ENCODE measurements around the gene SPATA21.
"Not testable (repeated sequence)": the region's sequence is repeated elsewhere in the genome, so short reads cannot be mapped to it uniquely, and the experiment has no call there.

Gene SPATA21

GRCh38 chr1:16474166-16474800, 37.1 kb upstream of the SPATA21 start:
- H3K27ac ChIP-seq: no peak overlapping the region
- TF ChIP-seq ZFX (IDR thresholded peaks at IDR 0.05; ENCODE audit: borderline replicate concordance): no peak
- no peak for TF ChIP-seq CTCF (IDR thresholded peaks at IDR 0.05)

GRCh38 chr1:16468558-16468957, 31.3 kb upstream of the SPATA21 start:
- TF ChIP-seq ZFX (IDR thresholded peaks at IDR 0.05; ENCODE audit: borderline replicate concordance) (no peak), CTCF (IDR thresholded peaks at IDR 0.05) (no peak)
- H3K27ac ChIP-seq: no peak overlapping the region

- H3K27ac ChIP-seq: no peak overlapping the region
- TF ChIP-seq ZFX (IDR thresholded peaks at IDR 0.05; ENCODE audit: borderline replicate concordance): no peak
- TF ChIP-seq CTCF (IDR thresholded peaks at IDR 0.05): no peak
These were observed 27.8 kb upstream of the SPATA21 start for GRCh38 chr1:16464917-16465625.

- H3K27ac ChIP-seq: no peak overlapping the region
- TF ChIP-seq ZFX (IDR thresholded peaks at IDR 0.05; ENCODE audit: borderline replicate concordance) (no peak), CTCF (IDR thresholded peaks at IDR 0.05) (no peak)
These were observed 25.6 kb upstream of the SPATA21 start for GRCh38 chr1:16462773-16463330.

- TF ChIP-seq CTCF (IDR thresholded peaks at IDR 0.05) (no peak), ZFX (IDR thresholded peaks at IDR 0.05; ENCODE audit: borderline replicate concordance) (no peak)
- H3K27ac ChIP-seq: no peak overlapping the region
These were observed 24.5 kb upstream of the SPATA21 start for GRCh38 chr1:16461681-16462080.

- TF ChIP-seq CTCF (IDR thresholded peaks at IDR 0.05): no peak
- TF ChIP-seq ZFX (IDR thresholded peaks at IDR 0.05; ENCODE audit: borderline replicate concordance): no peak
These were observed 22.2 kb upstream of the SPATA21 start for GRCh38 chr1:16459352-16459925.

GRCh38 chr1:16458831-16459230, 21.6 kb upstream of the SPATA21 start:
- TF ChIP-seq ZFX (IDR thresholded peaks at IDR 0.05; ENCODE audit: borderline replicate concordance): no peak
- TF ChIP-seq CTCF (IDR thresholded peaks at IDR 0.05): no peak
- no peak overlapping the region for H3K27ac ChIP-seq

More at GRCh38 chr1:16459352-16459925, 22.2 kb upstream of the SPATA21 start:
- no peak overlapping the region for H3K27ac ChIP-seq

GRCh38 chr1:16456151-16456550, 18.9 kb upstream of the SPATA21 start:
- H3K27ac ChIP-seq: not testable (repeated sequence)

- not testable (repeated sequence) for H3K27ac ChIP-seq
These were observed 17.7 kb upstream of the SPATA21 start for GRCh38 chr1:16454909-16455308.

Data from 22Rv1 (cell line).